ENCODE data around the gene KCNJ12.
"Not testable (repeated sequence)": the region's sequence is repeated elsewhere in the genome, so short reads cannot be mapped to it uniquely, and the experiment has no call there.

The KCNJ12 gene

DNA sequence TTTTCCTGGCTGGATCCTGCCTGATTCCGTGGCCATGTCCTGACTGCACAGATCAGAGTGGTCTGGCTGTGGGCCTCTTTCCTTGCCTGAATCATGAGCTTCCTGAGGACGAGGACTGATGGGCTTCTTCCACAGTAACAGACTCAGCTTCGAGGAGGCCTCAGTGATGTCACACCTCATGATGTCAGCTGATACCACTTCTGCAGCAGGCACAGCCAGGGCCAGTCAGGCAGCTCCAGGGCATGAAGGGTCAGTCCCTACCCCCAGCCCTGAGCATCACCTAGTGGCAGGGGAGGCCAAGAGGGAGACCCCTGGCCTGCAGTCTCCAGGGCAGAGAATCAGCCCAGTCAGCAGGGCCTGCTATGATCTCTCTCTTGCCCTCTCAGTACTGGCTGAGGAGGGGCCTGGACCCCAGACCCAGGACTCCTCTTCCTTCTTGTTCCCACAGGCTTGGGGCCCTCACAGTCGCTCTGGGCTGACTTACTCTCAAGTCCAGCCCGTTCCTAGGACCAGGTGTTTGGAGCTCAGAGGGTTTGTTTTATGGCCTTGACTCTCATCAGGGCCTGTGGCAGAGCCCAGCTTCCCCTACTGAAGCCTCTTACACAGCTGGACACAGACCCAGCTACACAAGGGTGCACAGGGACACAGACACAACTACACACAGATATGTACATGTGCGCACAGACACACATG, 26.7 kb upstream of the KCNJ12 start:
- FAIRE-seq, result not testable (repeated sequence)

DNA sequence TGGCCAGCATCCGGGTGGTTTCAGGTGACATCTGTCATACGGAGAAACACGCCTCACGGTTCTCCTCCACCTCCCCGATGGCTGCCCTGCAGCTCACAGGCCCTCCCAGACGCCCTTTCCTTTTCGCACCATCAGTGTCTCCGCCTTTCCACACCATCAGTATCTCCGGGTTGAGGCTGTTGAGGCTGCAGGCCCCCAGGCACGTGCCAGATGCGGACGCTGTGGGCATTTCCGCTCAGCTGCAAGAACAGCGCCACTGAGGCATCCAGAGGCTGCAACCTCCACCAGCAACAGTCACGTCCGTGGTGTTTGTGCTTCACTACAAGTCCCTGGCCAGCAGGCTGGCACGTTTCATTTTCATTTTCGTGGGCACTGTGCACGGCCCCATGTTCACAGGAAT, 25.7 kb upstream of the KCNJ12 start:
- FAIRE-seq, result not testable (repeated sequence)

- no peak for FAIRE-seq
Measured at GRCh38 chr17:21351366-21352065, 24.6 kb upstream of the KCNJ12 start.

DNA sequence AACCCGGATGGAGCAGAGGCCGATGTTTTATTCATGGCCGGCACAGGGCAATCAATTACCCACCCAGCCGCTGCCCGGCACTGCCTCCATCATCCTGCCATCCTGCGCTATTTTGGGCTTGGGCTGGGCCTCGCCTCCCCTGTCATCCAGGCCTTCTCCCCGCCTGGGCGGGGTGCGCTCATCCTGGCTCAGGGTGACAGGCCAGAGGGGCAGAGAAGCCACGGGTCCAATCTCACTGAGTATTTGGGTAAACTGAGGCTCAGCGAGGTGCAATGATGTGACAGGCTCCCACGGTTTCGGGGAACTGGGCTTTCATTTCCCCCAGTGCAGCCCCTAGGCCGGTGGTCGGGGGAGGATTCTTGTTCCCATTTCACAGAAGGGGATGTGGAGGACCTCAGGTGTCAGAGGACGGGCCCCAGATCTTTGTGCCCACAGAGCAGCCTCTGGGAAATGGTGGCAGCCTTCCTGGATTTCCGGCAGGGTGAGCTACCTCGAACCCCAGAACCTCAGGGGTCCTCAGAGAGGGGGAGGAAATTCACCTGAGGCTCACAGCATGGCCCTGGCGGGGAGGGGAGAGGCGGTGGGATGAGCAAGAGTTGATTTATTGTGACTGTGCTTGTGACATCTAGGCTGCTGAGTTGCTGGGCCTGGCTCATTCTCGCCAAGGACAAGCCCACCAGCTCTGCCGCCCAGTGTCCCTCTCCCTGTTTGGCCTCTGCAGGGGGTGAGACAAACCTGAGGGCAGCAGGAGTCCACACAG, 23.8 kb upstream of the KCNJ12 start:
- FAIRE-seq, result no peak

DNA sequence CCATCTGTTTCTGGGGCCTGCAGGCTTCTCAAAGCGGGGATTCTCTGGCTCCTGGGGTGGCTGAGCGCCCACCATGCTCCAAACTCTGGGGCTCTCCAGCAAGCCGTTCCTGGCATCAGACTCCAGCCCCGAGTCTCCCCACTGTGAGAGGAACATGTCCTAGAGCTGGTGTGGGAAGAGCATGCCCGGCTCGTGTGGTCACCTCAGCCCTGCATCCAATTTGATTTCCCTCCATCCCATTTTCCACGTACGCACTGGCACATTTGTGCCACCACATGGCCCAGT, 23.2 kb upstream of the KCNJ12 start:
- FAIRE-seq, result no peak

DNA sequence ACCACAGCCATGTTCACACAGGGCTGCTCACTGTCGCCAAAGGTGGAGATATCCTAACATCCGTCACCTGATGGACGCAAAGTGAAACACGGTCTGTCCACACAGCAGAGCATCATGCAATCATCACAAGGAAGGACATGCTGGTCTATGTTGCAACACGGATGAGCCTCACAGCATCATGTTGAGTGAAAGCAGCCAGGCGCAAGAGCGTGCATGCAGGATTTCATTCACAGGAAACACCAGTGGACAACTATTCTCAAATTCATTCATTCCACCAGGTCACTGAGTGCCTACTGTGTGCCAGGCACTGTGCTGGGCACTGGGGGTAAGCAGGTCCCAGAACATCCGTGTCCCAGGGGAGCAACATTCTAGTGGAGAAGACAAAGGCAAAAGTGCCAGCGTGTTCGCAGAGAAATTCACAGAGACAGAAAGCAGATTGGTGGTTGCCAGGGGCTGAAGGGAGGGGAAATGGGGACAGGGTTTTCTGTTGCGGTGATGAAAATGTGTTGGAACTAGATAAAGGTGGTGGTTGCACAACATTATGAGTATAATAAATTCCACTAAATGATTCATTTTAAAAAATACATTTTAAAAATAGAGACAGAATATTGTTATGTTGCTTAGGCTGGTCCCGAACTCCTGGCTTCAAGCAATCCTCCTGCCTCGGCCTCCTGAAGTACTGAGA, 22.7 kb upstream of the KCNJ12 start:
- no peak for FAIRE-seq

- FAIRE-seq, result no peak
Measured at GRCh38 chr17:21354796-21355385, 21.3 kb upstream of the KCNJ12 start.

DNA sequence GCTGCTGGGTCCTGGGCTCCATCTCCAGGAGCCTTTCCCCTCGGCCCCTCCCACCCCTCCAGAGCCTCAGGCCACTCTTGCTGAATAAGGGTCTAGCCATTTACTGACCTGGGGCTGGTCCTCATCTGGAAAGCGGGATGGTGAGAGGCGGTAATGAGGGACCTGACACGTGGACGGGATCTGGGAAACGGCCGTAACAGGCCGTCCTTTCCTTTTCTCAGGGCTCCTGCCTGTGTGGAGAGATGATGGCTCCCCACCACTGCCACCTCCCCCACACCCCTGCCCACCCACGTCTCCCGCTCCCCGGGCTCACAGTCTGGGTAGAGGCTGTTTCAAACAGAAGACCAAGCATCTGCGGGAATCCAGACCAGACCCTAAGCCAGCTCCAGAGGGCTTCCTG, 20.6 kb upstream of the KCNJ12 start:
- no peak for FAIRE-seq

GRCh38 chr17:21356537-21357127, 19.5 kb upstream of the KCNJ12 start:
- FAIRE-seq, result no peak

DNA sequence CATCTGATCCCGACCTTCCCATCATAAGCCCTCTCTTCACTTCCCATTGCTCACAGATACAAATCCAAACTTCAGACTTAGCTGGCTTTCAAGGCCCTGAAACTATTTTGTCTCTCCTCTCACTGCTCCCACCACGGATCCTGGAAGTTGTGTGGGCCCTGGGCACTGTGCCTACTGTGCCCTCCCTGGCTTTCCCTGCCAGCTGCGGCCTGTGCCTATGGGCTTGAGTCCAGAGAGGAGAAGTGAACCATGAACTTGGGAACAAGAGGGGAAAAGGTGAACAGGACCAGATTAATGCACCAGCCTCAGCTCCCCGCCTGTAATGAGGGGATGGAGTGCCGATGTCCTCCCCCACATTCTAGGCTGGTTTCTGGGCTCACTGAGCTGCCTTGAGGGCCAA, 18.9 kb upstream of the KCNJ12 start:
- FAIRE-seq, result no peak

GRCh38 chr17:21357696-21358656, 18.2 kb upstream of the KCNJ12 start:
- FAIRE-seq, result no peak

DNA sequence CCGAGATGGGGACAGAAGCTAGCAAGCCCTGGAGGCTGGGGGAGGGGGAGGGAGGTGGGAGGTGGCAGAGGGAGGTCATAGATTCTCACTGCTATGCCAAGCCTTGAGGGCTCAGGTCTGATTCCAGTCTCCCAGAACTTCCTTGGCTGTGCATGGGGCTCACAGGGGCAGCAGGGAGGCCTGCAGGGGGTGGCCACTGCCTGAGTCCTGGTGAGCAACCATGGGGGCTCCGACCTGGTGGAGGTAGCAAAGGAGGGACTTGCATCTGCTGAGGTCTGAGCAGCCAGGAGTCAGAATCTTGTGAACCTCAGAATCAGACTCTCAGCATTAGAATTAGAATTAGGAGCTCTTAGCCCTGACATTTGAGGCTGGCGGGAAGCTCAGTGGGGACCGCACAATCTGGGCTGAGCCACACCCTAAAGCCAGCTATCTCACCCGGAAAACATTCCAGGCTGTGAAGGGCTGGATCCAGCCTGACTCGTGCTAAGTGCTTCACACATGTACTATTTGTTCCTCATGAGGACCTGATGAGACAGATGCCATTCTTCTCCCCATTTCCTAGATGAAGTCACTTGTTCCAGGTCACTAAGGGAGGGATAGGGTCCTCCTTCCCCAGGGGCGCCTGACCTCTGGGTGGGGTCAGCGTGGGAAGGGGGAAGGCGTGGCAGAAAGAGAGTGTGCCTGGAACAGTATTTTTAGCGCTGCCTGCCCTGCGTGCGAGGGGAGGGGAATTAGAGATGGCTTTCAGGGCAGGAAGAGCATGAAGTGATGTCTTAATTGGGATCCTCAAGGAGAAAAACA, 17.3 kb upstream of the KCNJ12 start:
- no peak for FAIRE-seq

- no peak for FAIRE-seq
Measured at GRCh38 chr17:21359483-21359840, 16.7 kb upstream of the KCNJ12 start.

GRCh38 chr17:21360048-21360447, 16.1 kb upstream of the KCNJ12 start:
- no peak for FAIRE-seq

GRCh38 chr17:21361020-21361809, 14.9 kb upstream of the KCNJ12 start:
- FAIRE-seq, result no peak

- FAIRE-seq, result no peak
Measured at GRCh38 chr17:21362331-21362931, 13.7 kb upstream of the KCNJ12 start.

- FAIRE-seq, result no peak
Measured at GRCh38 chr17:21363776-21364642, 12.1 kb upstream of the KCNJ12 start.

DNA sequence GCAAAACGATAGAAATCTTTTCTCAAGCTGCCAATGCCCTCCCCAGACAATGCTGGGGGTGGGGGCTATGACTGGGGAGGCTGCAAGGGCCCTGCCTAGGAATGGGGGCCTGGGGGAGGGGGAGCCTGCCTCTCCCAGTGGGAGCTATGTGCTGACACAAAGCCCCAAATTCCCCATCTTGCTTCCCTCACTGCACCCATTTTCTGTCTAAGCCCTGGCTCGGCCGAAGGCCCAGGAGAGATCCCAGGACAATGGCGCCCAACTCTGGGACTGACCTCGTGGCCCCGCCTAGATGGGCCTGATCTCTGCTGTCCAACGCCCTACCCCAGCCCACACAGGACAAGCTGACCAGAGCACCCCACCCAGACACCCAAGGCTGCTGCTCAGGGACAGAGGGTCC, 11.1 kb upstream of the KCNJ12 start:
- no peak for FAIRE-seq
